Measurements from ENCODE around the gene PLEKHA5.

Gene PLEKHA5

DNA sequence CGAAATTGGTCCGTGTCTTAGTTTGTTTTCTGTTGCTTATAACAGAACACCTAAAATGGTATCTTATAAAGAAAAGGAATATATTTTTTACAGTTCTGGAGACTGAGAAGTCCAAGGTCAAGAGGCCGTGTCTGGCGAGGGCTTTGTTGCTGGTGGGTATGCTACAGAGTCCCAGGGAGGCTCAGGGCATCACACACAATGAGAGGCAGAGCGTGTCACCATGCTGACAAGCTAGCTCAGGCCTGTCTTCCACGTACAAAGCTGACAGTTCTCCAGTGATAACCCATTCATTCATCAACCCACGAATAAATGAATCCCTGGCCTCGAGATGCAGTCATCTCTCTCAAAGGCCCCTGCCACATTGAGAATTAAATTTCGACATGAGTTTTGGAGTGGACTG is 253.0 kb downstream of the PLEKHA5 start:
- Histone ChIP-seq H2AFZ (ENCODE audit: low read length) (no peak overlapping the region), H3K9me2 (ENCODE audit: low read depth, low read length) (no peaks in the 10 kb centered on the region), H3K4me1 (ENCODE audit: insufficient read depth, low read length, severe bottlenecking) (no peaks in the 10 kb centered on the region), H3K4me3 (ENCODE audit: low read depth, low read length, poor library complexity, severe bottlenecking) (no peak overlapping the region), H3K36me3 (ENCODE audit: insufficient read depth, low read length) (no peaks in the 10 kb centered on the region), H3K9me3 (ENCODE audit: low read length) (no peaks in the 10 kb centered on the region), H3K79me2 (ENCODE audit: insufficient read depth, low read length) (no peaks in the 10 kb centered on the region), H3K9ac (ENCODE audit: low read length) (no peak overlapping the region), H3K4me2 (ENCODE audit: low read length) (no peak overlapping the region), H3F3A (ENCODE audit: insufficient read depth, low read length) (no peaks in the 10 kb centered on the region), H3K27ac (ENCODE audit: low read depth, low read length, poor library complexity, severe bottlenecking) (no peak overlapping the region), H4K20me1 (ENCODE audit: insufficient read depth, low read length) (no peaks in the 10 kb centered on the region), H3K27me3 (ENCODE audit: insufficient read depth, low read length) (no peaks in the 10 kb centered on the region)
- TF ChIP-seq, protein P1, sequence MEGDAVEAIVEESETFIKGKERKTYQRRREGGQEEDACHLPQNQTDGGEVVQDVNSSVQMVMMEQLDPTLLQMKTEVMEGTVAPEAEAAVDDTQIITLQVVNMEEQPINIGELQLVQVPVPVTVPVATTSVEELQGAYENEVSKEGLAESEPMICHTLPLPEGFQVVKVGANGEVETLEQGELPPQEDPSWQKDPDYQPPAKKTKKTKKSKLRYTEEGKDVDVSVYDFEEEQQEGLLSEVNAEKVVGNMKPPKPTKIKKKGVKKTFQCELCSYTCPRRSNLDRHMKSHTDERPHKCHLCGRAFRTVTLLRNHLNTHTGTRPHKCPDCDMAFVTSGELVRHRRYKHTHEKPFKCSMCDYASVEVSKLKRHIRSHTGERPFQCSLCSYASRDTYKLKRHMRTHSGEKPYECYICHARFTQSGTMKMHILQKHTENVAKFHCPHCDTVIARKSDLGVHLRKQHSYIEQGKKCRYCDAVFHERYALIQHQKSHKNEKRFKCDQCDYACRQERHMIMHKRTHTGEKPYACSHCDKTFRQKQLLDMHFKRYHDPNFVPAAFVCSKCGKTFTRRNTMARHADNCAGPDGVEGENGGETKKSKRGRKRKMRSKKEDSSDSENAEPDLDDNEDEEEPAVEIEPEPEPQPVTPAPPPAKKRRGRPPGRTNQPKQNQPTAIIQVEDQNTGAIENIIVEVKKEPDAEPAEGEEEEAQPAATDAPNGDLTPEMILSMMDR (IDR thresholded peaks at IDR 0.05; ENCODE audit: low read length): no peak
- no peak for TF ChIP-seq EZH2 (IDR thresholded peaks at IDR 0.05; ENCODE audit: borderline replicate concordance, low read length)

DNA sequence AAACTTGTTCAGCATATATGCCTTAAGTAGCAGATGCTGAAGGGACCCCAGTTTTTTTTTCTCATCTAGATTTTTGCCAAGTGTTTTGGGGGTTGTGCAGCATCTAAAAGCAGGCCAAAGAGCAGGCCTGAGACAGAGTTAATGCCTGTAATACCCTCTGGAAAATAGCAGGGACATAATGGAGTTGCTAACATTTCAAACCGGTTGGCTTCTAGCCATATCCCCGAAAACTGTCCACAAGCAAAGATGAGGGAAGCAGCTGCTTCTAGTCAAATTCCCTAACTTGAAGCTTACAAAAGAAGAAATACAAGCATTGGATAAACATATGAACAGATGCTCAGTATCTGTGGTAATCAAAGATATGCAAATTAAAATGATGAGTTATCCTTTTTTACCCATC is 257.6 kb downstream of the PLEKHA5 start:
- TF ChIP-seq EZH2 (IDR thresholded peaks at IDR 0.05; ENCODE audit: borderline replicate concordance, low read length): no peak
- TF ChIP-seq, protein P1 (IDR thresholded peaks at IDR 0.05; ENCODE audit: low read length): no peak
- H3K27me3 ChIP-seq (ENCODE audit: insufficient read depth, low read length): no peaks in the 10 kb centered on the region
- no peaks in the 10 kb centered on the region for H3K36me3 ChIP-seq (ENCODE audit: insufficient read depth, low read length)

DNA sequence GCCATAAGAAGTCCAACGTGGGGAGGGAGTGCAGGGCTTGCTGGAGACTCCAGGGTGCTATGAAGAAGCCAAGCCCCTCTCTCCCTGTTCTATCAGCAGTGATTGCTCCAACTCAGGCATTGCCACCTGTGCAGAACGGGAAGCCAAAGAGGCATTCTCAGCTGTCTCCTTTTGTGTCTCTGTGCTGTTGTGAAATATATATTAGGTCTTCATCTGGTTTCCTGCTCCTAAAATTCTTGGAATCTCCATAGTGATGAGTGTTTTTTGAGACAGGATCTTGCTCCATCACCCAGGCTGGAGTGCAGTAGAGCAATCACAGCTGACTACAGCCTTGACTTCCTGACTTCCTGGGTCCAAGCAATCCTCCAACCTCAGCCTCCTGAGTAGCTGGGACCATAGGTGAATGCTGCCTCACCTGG is 258.6 kb downstream of the PLEKHA5 start:
- H3K4me2 ChIP-seq (ENCODE audit: low read length): no peak overlapping the region
- H3F3A ChIP-seq (ENCODE audit: insufficient read depth, low read length): no peaks in the 10 kb centered on the region
- no peaks in the 10 kb centered on the region for H3K9me3 ChIP-seq (ENCODE audit: low read length)
- no peaks in the 10 kb centered on the region for H3K79me2 ChIP-seq (ENCODE audit: insufficient read depth, low read length)
- no peak overlapping the region for H2AFZ ChIP-seq (ENCODE audit: low read length)
- H3K9ac ChIP-seq (ENCODE audit: low read length): no peak overlapping the region
- no peaks in the 10 kb centered on the region for H4K20me1 ChIP-seq (ENCODE audit: insufficient read depth, low read length)
- H3K27ac ChIP-seq (ENCODE audit: low read depth, low read length, poor library complexity, severe bottlenecking): no peak overlapping the region
- H3K4me3 ChIP-seq (ENCODE audit: low read depth, low read length, poor library complexity, severe bottlenecking): no peak overlapping the region
- H3K9me2 ChIP-seq (ENCODE audit: low read depth, low read length): no peaks in the 10 kb centered on the region
- H3K4me1 ChIP-seq (ENCODE audit: insufficient read depth, low read length, severe bottlenecking): no peaks in the 10 kb centered on the region
- TF ChIP-seq EZH2 (IDR thresholded peaks at IDR 0.05; ENCODE audit: borderline replicate concordance, low read length): no peak
- TF ChIP-seq, protein P1 (IDR thresholded peaks at IDR 0.05; ENCODE audit: low read length): no peak
- H3K27me3 ChIP-seq (ENCODE audit: insufficient read depth, low read length): no peaks in the 10 kb centered on the region
- H3K36me3 ChIP-seq (ENCODE audit: insufficient read depth, low read length): no peaks in the 10 kb centered on the region

More for the DNA sequence above, 257.6 kb downstream of the PLEKHA5 start:
- Histone ChIP-seq H3F3A (ENCODE audit: insufficient read depth, low read length) (no peaks in the 10 kb centered on the region), H3K9ac (ENCODE audit: low read length) (no peak overlapping the region), H3K4me1 (ENCODE audit: insufficient read depth, low read length, severe bottlenecking) (no peaks in the 10 kb centered on the region), H3K4me2 (ENCODE audit: low read length) (no peak overlapping the region), H3K79me2 (ENCODE audit: insufficient read depth, low read length) (no peaks in the 10 kb centered on the region), H2AFZ (ENCODE audit: low read length) (no peak overlapping the region), H3K9me3 (ENCODE audit: low read length) (no peaks in the 10 kb centered on the region), H3K4me3 (ENCODE audit: low read depth, low read length, poor library complexity, severe bottlenecking) (no peak overlapping the region), H3K9me2 (ENCODE audit: low read depth, low read length) (no peaks in the 10 kb centered on the region), H4K20me1 (ENCODE audit: insufficient read depth, low read length) (no peaks in the 10 kb centered on the region), H3K27ac (ENCODE audit: low read depth, low read length, poor library complexity, severe bottlenecking) (no peak overlapping the region)

Measured in OCI-LY1 (cell line).